ENCODE results near the gene UGT1A9. TPM values are rescaled to one million over a fixed set of nuclear protein-coding genes. Genes with fewer than 3 reads are reported as not detected.

UGT1A9 gene
- total and polyA plus RNA-seq, 2 experiments from 2014 or later: not detected

DNA sequence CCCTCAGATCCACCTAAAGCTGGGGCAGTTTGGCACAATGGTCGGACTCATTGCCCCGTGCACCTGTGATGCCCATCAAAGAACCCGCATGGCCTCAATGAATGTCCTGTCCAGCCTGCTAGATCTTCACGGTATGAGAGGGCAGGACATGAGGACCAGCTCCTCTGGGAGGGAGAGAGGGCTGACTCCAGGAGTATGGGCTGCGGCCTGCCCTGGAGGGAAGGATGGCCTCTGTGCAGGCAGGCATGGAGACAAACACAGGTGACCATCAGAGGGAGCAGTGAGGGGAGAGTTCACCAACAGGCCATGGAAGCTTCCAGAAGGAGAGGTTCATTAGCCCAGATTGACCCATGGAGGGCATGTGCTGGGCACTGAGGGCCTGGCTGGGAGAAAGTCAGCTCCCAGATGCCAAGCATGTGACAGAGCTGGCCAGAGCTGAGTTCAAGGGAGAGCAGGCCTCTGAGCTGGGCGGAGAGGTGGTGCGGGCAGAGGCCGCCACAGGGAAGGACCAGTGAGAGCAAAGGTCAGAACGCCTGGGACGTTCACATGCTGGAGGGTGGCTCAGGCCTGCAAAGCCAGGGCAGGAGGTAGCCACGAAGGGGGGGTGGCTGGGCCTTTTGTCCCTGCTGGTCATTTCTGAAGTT, 146.4 kb downstream of the UGT1A9 start:
- no peaks in the 10 kb centered on the region for H3K36me3 ChIP-seq (ENCODE audit: insufficient read depth)
- Mint-ChIP-seq H3K9me3 (no peaks in the 10 kb centered on the region), H3K36me3 (ENCODE audit: low read depth) (no peaks in the 10 kb centered on the region), H3K4me1 (no peaks in the 10 kb centered on the region; the same call in 2 of the 3 replicates), H3K4me3 (no peak overlapping the region), H3K27me3 (ENCODE audit: insufficient read depth, low read depth, poor library complexity) (peaks cover 14% of the 10 kb centered on the region), H3K27ac (no peak overlapping the region)
- no peak overlapping the region for H2AFZ ChIP-seq
- TF ChIP-seq EZH2 (IDR thresholded peaks at IDR 0.05; ENCODE audit: low read depth, unreplicated experiment): no peak
- TF ChIP-seq, protein P1, sequence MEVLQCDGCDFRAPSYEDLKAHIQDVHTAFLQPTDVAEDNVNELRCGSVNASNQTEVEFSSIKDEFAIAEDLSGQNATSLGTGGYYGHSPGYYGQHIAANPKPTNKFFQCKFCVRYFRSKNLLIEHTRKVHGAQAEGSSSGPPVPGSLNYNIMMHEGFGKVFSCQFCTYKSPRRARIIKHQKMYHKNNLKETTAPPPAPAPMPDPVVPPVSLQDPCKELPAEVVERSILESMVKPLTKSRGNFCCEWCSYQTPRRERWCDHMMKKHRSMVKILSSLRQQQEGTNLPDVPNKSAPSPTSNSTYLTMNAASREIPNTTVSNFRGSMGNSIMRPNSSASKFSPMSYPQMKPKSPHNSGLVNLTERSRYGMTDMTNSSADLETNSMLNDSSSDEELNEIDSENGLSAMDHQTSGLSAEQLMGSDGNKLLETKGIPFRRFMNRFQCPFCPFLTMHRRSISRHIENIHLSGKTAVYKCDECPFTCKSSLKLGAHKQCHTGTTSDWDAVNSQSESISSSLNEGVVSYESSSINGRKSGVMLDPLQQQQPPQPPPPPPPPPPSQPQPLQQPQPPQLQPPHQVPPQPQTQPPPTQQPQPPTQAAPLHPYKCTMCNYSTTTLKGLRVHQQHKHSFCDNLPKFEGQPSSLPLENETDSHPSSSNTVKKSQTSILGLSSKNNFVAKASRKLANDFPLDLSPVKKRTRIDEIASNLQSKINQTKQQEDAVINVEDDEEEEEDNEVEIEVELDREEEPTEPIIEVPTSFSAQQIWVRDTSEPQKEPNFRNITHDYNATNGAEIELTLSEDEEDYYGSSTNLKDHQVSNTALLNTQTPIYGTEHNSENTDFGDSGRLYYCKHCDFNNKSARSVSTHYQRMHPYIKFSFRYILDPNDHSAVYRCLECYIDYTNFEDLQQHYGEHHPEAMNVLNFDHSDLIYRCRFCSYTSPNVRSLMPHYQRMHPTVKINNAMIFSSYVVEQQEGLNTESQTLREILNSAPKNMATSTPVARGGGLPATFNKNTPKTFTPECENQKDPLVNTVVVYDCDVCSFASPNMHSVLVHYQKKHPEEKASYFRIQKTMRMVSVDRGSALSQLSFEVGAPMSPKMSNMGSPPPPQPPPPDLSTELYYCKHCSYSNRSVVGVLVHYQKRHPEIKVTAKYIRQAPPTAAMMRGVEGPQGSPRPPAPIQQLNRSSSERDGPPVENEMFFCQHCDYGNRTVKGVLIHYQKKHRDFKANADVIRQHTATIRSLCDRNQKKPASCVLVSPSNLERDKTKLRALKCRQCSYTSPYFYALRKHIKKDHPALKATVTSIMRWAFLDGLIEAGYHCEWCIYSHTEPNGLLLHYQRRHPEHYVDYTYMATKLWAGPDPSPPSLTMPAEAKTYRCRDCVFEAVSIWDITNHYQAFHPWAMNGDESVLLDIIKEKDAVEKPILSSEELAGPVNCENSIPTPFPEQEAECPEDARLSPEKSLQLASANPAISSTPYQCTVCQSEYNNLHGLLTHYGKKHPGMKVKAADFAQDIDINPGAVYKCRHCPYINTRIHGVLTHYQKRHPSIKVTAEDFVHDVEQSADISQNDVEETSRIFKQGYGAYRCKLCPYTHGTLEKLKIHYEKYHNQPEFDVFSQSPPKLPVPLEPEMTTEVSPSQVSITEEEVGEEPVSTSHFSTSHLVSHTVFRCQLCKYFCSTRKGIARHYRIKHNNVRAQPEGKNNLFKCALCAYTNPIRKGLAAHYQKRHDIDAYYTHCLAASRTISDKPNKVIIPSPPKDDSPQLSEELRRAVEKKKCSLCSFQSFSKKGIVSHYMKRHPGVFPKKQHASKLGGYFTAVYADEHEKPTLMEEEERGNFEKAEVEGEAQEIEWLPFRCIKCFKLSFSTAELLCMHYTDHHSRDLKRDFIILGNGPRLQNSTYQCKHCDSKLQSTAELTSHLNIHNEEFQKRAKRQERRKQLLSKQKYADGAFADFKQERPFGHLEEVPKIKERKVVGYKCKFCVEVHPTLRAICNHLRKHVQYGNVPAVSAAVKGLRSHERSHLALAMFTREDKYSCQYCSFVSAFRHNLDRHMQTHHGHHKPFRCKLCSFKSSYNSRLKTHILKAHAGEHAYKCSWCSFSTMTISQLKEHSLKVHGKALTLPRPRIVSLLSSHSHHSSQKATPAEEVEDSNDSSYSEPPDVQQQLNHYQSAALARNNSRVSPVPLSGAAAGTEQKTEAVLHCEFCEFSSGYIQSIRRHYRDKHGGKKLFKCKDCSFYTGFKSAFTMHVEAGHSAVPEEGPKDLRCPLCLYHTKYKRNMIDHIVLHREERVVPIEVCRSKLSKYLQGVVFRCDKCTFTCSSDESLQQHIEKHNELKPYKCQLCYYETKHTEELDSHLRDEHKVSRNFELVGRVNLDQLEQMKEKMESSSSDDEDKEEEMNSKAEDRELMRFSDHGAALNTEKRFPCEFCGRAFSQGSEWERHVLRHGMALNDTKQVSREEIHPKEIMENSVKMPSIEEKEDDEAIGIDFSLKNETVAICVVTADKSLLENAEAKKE (CRISPR knock-in tag; IDR thresholded peaks at IDR 0.05): no peak
- TF ChIP-seq, protein P2, sequence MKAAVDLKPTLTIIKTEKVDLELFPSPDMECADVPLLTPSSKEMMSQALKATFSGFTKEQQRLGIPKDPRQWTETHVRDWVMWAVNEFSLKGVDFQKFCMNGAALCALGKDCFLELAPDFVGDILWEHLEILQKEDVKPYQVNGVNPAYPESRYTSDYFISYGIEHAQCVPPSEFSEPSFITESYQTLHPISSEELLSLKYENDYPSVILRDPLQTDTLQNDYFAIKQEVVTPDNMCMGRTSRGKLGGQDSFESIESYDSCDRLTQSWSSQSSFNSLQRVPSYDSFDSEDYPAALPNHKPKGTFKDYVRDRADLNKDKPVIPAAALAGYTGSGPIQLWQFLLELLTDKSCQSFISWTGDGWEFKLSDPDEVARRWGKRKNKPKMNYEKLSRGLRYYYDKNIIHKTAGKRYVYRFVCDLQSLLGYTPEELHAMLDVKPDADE (IDR thresholded peaks at IDR 0.05): no peak
- TF ChIP-seq ZNF331 (CRISPR knock-in tag; IDR thresholded peaks at IDR 0.05; ENCODE audit: low read depth): no peak
- no peak for TF ChIP-seq CREB1 (CRISPR knock-in tag; IDR thresholded peaks at IDR 0.05; ENCODE audit: low read depth)
- TF ChIP-seq, protein P3, sequence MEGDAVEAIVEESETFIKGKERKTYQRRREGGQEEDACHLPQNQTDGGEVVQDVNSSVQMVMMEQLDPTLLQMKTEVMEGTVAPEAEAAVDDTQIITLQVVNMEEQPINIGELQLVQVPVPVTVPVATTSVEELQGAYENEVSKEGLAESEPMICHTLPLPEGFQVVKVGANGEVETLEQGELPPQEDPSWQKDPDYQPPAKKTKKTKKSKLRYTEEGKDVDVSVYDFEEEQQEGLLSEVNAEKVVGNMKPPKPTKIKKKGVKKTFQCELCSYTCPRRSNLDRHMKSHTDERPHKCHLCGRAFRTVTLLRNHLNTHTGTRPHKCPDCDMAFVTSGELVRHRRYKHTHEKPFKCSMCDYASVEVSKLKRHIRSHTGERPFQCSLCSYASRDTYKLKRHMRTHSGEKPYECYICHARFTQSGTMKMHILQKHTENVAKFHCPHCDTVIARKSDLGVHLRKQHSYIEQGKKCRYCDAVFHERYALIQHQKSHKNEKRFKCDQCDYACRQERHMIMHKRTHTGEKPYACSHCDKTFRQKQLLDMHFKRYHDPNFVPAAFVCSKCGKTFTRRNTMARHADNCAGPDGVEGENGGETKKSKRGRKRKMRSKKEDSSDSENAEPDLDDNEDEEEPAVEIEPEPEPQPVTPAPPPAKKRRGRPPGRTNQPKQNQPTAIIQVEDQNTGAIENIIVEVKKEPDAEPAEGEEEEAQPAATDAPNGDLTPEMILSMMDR (conservative IDR thresholded peaks at IDR 0.05; ENCODE audit: low read depth in 2 of 2): no peak
- no peak for TF ChIP-seq JUNB (IDR thresholded peaks at IDR 0.05; ENCODE audit: unreplicated experiment)
- TF ChIP-seq, protein P4, sequence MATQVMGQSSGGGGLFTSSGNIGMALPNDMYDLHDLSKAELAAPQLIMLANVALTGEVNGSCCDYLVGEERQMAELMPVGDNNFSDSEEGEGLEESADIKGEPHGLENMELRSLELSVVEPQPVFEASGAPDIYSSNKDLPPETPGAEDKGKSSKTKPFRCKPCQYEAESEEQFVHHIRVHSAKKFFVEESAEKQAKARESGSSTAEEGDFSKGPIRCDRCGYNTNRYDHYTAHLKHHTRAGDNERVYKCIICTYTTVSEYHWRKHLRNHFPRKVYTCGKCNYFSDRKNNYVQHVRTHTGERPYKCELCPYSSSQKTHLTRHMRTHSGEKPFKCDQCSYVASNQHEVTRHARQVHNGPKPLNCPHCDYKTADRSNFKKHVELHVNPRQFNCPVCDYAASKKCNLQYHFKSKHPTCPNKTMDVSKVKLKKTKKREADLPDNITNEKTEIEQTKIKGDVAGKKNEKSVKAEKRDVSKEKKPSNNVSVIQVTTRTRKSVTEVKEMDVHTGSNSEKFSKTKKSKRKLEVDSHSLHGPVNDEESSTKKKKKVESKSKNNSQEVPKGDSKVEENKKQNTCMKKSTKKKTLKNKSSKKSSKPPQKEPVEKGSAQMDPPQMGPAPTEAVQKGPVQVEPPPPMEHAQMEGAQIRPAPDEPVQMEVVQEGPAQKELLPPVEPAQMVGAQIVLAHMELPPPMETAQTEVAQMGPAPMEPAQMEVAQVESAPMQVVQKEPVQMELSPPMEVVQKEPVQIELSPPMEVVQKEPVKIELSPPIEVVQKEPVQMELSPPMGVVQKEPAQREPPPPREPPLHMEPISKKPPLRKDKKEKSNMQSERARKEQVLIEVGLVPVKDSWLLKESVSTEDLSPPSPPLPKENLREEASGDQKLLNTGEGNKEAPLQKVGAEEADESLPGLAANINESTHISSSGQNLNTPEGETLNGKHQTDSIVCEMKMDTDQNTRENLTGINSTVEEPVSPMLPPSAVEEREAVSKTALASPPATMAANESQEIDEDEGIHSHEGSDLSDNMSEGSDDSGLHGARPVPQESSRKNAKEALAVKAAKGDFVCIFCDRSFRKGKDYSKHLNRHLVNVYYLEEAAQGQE (IDR thresholded peaks at IDR 0.05; ENCODE audit: unreplicated experiment): no peak
- TF ChIP-seq ZNF114 (CRISPR knock-in tag; IDR thresholded peaks at IDR 0.05): no peak
- no peaks in the 10 kb centered on the region for H3K4me1 ChIP-seq (ENCODE audit: insufficient read depth)
- H3K27ac ChIP-seq (ENCODE audit: low read depth): no peak overlapping the region
- H3F3A ChIP-seq (replicated peaks; ENCODE audit: low read depth): no peaks in the 10 kb centered on the region
- H4K20me1 ChIP-seq (replicated peaks; ENCODE audit: insufficient read depth): no peaks in the 10 kb centered on the region
- DNase-seq (ENCODE audit: low spot score): no peak
- peaks cover 6% of the 10 kb centered on the region; the same call in 1 of the 2 replicates for H3K9me2 ChIP-seq (ENCODE audit: insufficient read depth)
- H3K27me3 ChIP-seq (ENCODE audit: insufficient read depth): no peaks in the 10 kb centered on the region
- H3K4me3 ChIP-seq: no peak overlapping the region
- no peak for ATAC-seq
- H3K79me2 ChIP-seq (replicated peaks; ENCODE audit: insufficient read depth): no peaks in the 10 kb centered on the region
- no peak overlapping the region for H3K4me2 ChIP-seq

Data from GM23338 (cell line).